Right atrium auricular region (tissue), 2 donors: ENCODE results near the gene TBXAS1. TPM values are rescaled to one million over a fixed set of nuclear protein-coding genes. Genes with fewer than 3 reads are reported as not detected.

Source experiments
- DNase-seq: peaks from one replicate; pipeline ENCODE4 v3.0.0-alpha.2; 2019; ENCODE audit warnings: low spot score
- H3K27ac ChIP-seq, 2 donors: fragments of 200-600 bp; sonication (generic); 1 replicate in 1 of 2; 2 replicates in 1 of 2; pipeline ENCODE4 v1.5.1; 2016 to 2019
- H3K27me3 ChIP-seq, 2 donors: fragments of 200-600 bp; sonication (generic); one replicate each; pipeline versions ENCODE4 v1.5.1 to v1.6.0; 2017 to 2019
- H3K36me3 ChIP-seq: fragments of 200-600 bp; sonication (generic); one replicate; pipeline ENCODE4 v1.5.1; 2016
- H3K4me1 ChIP-seq, 2 donors: fragments of 200-600 bp; sonication (generic); one replicate each; pipeline versions ENCODE4 v1.5.1 to v1.6.0; 2017 to 2019
- H3K4me3 ChIP-seq, 2 donors: fragments of 200-600 bp; sonication (generic); 1 replicate in 1 of 2; 2 replicates in 1 of 2; pipeline ENCODE4 v1.5.1; 2017 to 2019; ENCODE audit warnings: mild to moderate bottlenecking in 1 of 2, moderate library complexity in 1 of 2
- H3K9me3 ChIP-seq, 2 donors: fragments of 200-600 bp; sonication (generic); one replicate each; pipeline ENCODE4 v1.5.1; 2019
- CTCF ChIP-seq, 2 donors: fragments of 200-600 bp; sonication (generic); IDR thresholded peaks; one replicate each; pipeline ENCODE4 v1.5.1; 2019; ENCODE audit warnings: antibody characterized with exemption in 2 of 2
- total RNA-seq, 2 donors: library from RNA; depleted of rRNA; stranded (reverse); fragments of >200 nt; gene quantifications; one replicate each; pipeline ENCODE4 v1.1.0, GENCODE V29; 2016

The TBXAS1 gene
- total RNA-seq, 2 donors from 2014 or later = 4.6 to 15.3 TPM

- Histone ChIP-seq H3K27me3 (no peaks in the 10 kb centered on the region), H3K4me3 (no peak overlapping the region), H3K36me3 (no peaks in the 10 kb centered on the region), H3K27ac (no peak overlapping the region), H3K4me1 (no peaks in the 10 kb centered on the region), H3K9me3 (no peaks in the 10 kb centered on the region)
- no peak for TF ChIP-seq CTCF (IDR thresholded peaks at IDR 0.05)
- no peak for DNase-seq
Measured at GRCh38 chr7:139853506-139854123, 24.6 kb downstream of the TBXAS1 start.

- no peak overlapping the region for H3K4me3 ChIP-seq
- H3K9me3 ChIP-seq = no peaks in the 10 kb centered on the region
- H3K27me3 ChIP-seq = no peaks in the 10 kb centered on the region
- no peak for TF ChIP-seq CTCF (IDR thresholded peaks at IDR 0.05)
- no peaks in the 10 kb centered on the region for H3K36me3 ChIP-seq
- H3K27ac ChIP-seq = no peak overlapping the region
- no peaks in the 10 kb centered on the region for H3K4me1 ChIP-seq
- DNase-seq = peak; percentile 83
Measured at GRCh38 chr7:139854124-139854511, 25.1 kb downstream of the TBXAS1 start.

GRCh38 chr7:139854803-139855497 is 25.9 kb downstream of the TBXAS1 start:
- Histone ChIP-seq H3K27ac (no peak overlapping the region), H3K27me3 (no peaks in the 10 kb centered on the region), H3K4me3 (no peak overlapping the region), H3K4me1 (no peaks in the 10 kb centered on the region), H3K36me3 (no peaks in the 10 kb centered on the region), H3K9me3 (no peaks in the 10 kb centered on the region)
- no peak for DNase-seq
- TF ChIP-seq CTCF (IDR thresholded peaks at IDR 0.05) = no peak

- H3K4me1 ChIP-seq = no peaks in the 10 kb centered on the region
- no peak overlapping the region for H3K4me3 ChIP-seq
- no peak overlapping the region for H3K27ac ChIP-seq
- no peaks in the 10 kb centered on the region for H3K36me3 ChIP-seq
- no peaks in the 10 kb centered on the region for H3K27me3 ChIP-seq
- DNase-seq = no peak
- H3K9me3 ChIP-seq = no peaks in the 10 kb centered on the region
- no peak for TF ChIP-seq CTCF (IDR thresholded peaks at IDR 0.05)
Measured at GRCh38 chr7:139855498-139856270, 26.6 kb downstream of the TBXAS1 start.

GRCh38 chr7:139857791-139858190 is 28.7 kb downstream of the TBXAS1 start:
- peak; percentile 42 for DNase-seq
- no peak overlapping the region for H3K27ac ChIP-seq
- H3K4me3 ChIP-seq = no peak overlapping the region
- H3K27me3 ChIP-seq = no peaks in the 10 kb centered on the region
- H3K36me3 ChIP-seq = no peaks in the 10 kb centered on the region
- no peak for TF ChIP-seq CTCF (IDR thresholded peaks at IDR 0.05)
- H3K9me3 ChIP-seq = no peaks in the 10 kb centered on the region
- no peaks in the 10 kb centered on the region for H3K4me1 ChIP-seq
